CD14-positive monocyte (primary cell): ENCODE data around the gene RHPN2. TPM values are rescaled to one million over a fixed set of nuclear protein-coding genes. Genes with fewer than 3 reads are reported as not detected.
A peak's percentile ranks its signal among the peaks of the same experiment; 100 is the strongest.

Source experiments
- DNase-seq, 3 donors: peaks; one replicate each; pipeline ENCODE4 v3.0.0-alpha.2; 2011 to 2022
- H2AFZ ChIP-seq: 2 replicates; pipeline ENCODE4 v1.6.0; 2012; ENCODE audit warnings: mild to moderate bottlenecking, low read depth, low read length, inconsistent platforms; ENCODE audit not compliant: insufficient read depth, poor library complexity, severe bottlenecking
- H3K27ac ChIP-seq, 2 donors: 1 replicate in 1 of 2; 2 replicates in 1 of 2; pipeline ENCODE4 v1.5.1; 2012 to 2013; ENCODE audit warnings: low read length in 2 of 2, control low read depth in 1 of 2, inconsistent platforms in 1 of 2, low read depth in 1 of 2, mild to moderate bottlenecking in 1 of 2
- H3K27me3 ChIP-seq, 2 donors: one replicate each; pipeline versions ENCODE4 v1.6.0 to v1.6.1; 2011 to 2013; ENCODE audit warnings: low read length in 2 of 2; ENCODE audit not compliant: control insufficient read depth in 2 of 2, insufficient read depth in 2 of 2
- H3K36me3 ChIP-seq, 2 donors: replicated peaks in 1 of 2; 1 replicate in 1 of 2; 2 replicates in 1 of 2; pipeline versions ENCODE4 v1.5.1 to v1.6.1; 2012 to 2013; ENCODE audit warnings: low read length in 2 of 2, control low read depth in 1 of 2, inconsistent platforms in 1 of 2, mild to moderate bottlenecking in 1 of 2; ENCODE audit not compliant: insufficient read depth in 2 of 2, control insufficient read depth in 1 of 2
- H3K4me1 ChIP-seq, 2 donors: 1 replicate in 1 of 2; 2 replicates in 1 of 2; pipeline versions ENCODE4 v1.5.1 to v1.6.1; 2012 to 2013; ENCODE audit warnings: low read length in 2 of 2, control low read depth in 1 of 2, inconsistent platforms in 1 of 2, mild to moderate bottlenecking in 1 of 2, moderate library complexity in 1 of 2; ENCODE audit not compliant: insufficient read depth in 2 of 2, control insufficient read depth in 1 of 2
- H3K4me2 ChIP-seq: replicated peaks from 2 replicates; pipeline ENCODE3; 2012; ENCODE audit warnings: low read length, moderate library complexity, mild to moderate bottlenecking; ENCODE audit not compliant: poor library complexity, severe bottlenecking; ENCODE audit errors: extremely low read depth
- H3K4me3 ChIP-seq, 3 experiments: fragments of 200-600 bp in 1 of 3; sonication (generic) in 1 of 3; replicated peaks in 1 of 3; 1 replicate in 2 of 3; 2 replicates in 1 of 3; pipeline ENCODE4 v1.5.1; 2011 to 2013; ENCODE audit warnings: low read length in 3 of 3, mild to moderate bottlenecking in 3 of 3, control low read depth in 2 of 3, low read depth in 2 of 3, inconsistent platforms in 1 of 3, moderate library complexity in 1 of 3
- H3K79me2 ChIP-seq: 2 replicates; pipeline ENCODE4 v1.6.0; 2012; ENCODE audit warnings: mild to moderate bottlenecking, control low read depth, inconsistent platforms, low read length, moderate library complexity; ENCODE audit not compliant: insufficient read depth
- H3K9ac ChIP-seq: 2 replicates; pipeline ENCODE4 v1.6.0; 2017; ENCODE audit warnings: low read length, mild to moderate bottlenecking; ENCODE audit not compliant: insufficient read depth, poor library complexity, severe bottlenecking
- H3K9me3 ChIP-seq, 2 donors: replicated peaks in 1 of 2; 1 replicate in 1 of 2; 2 replicates in 1 of 2; pipeline versions ENCODE4 v1.5.1 to v1.6.1; 2012 to 2013; ENCODE audit warnings: low read length in 2 of 2, control low read depth in 1 of 2; ENCODE audit not compliant: control insufficient read depth in 1 of 2, insufficient read depth in 1 of 2
- H4K20me1 ChIP-seq: 2 replicates; pipeline ENCODE4 v1.6.0; 2012; ENCODE audit warnings: mild to moderate bottlenecking, low read length, control low read depth, moderate library complexity; ENCODE audit not compliant: insufficient read depth
- H3K27ac Mint-ChIP-seq, 7 donors: one replicate each; pipeline ENCODE4 v1.8.0; 2020; ENCODE audit warnings: mild to moderate bottlenecking in 7 of 7, mixed read lengths in 7 of 7, moderate library complexity in 6 of 7, inconsistent platforms in 2 of 7
- H3K27me3 Mint-ChIP-seq, 3 donors: one replicate each; pipeline ENCODE4 v1.8.0; 2021 to 2022; ENCODE audit warnings: low read depth in 3 of 3, mild to moderate bottlenecking in 3 of 3, mixed read lengths in 3 of 3, moderate library complexity in 3 of 3, inconsistent platforms in 1 of 3
- H3K36me3 Mint-ChIP-seq, 2 donors: one replicate each; pipeline ENCODE4 v1.8.0; 2020; ENCODE audit warnings: mixed read lengths in 2 of 2, inconsistent platforms in 1 of 2, mild to moderate bottlenecking in 1 of 2
- H3K4me1 Mint-ChIP-seq: one replicate; pipeline ENCODE4 v1.8.0; 2020; ENCODE audit warnings: mild to moderate bottlenecking, mixed read lengths
- H3K4me3 Mint-ChIP-seq, 2 donors: one replicate each; pipeline ENCODE4 v1.8.0; 2020; ENCODE audit warnings: mild to moderate bottlenecking in 2 of 2, mixed read lengths in 2 of 2, moderate library complexity in 1 of 2
- H3K9me3 Mint-ChIP-seq, 7 donors: one replicate each; pipeline ENCODE4 v1.8.0; 2020 to 2022; ENCODE audit warnings: mixed read lengths in 7 of 7, mild to moderate bottlenecking in 6 of 7, moderate library complexity in 6 of 7, inconsistent platforms in 2 of 7
- CTCF ChIP-seq: fragments of 200-600 bp; IDR thresholded peaks from one replicate; pipeline ENCODE4 v1.8.0; 2022; ENCODE audit warnings: antibody characterized with exemption, mild to moderate bottlenecking
- WGBS: methylation state at CpG from one replicate; pipeline ENCODE4 v1.1.5; 2013; ENCODE audit warnings: missing lambda C conversion rate; ENCODE audit not compliant: insufficient coverage; 5-methylcytosine and 5-hydroxymethylcytosine counted together
- intact Hi-C, 2 donors: fragments of 100-400 bp; cut with micrococcal nuclease; formaldehyde crosslinking; loops; one replicate each; pipeline versions ENCODE4 v1.15.0 to v1.15.1; 2023
- polyA plus RNA-seq, 3 donors: library from polyadenylated mRNA; depleted of rRNA in 1 of 3; unstranded in 2 of 3; stranded (reverse) in 1 of 3; fragments of 300-500 nt in 2 of 3; fragments of >200 nt in 1 of 3; fragmentation: Illumina TruSeq in 2 of 3; gene quantifications; 1 replicate in 2 of 3; 2 replicates in 1 of 3; pipeline ENCODE4 v1.2.3, GENCODE V29; 2012 to 2021

Gene RHPN2
- polyA plus RNA-seq, 3 donors = 0.16 to 0.93 (median 0.51) TPM

DNA sequence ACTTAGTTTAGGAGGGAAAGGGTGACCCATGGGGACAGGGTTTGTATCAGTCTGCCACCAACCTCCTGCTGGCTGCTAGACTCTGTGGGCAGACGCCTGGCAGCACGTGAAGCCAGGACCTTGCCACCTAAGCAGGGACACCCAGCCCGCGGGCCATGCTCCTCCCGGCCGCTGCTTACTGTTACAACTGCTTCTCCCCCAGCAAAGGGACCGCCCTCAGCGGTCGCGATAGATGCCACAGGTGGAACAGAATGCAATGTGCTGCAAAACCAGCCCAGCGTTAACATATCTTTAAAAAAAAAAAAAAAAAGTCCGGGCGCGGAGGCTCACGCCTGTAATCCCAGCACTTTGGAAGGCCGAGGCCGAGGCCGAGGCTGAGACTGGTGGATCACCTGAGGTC lies 1.9 kb upstream of the RHPN2 start:
- no peaks in the 10 kb centered on the region for H4K20me1 ChIP-seq
- no peak for TF ChIP-seq CTCF
- intact Hi-C loops = no loop called here
- no peaks in the 10 kb centered on the region for H3K36me3 ChIP-seq
- DNase-seq = no peak
- H2AFZ ChIP-seq = no peak overlapping the region
- peaks cover 28 to 65% (median 57%) of the 10 kb centered on the region in 3 donors for H3K27me3 Mint-ChIP-seq
- no peak overlapping the region for H3K27ac Mint-ChIP-seq
- no peak overlapping the region for H3K27ac ChIP-seq
- WGBS = 89% methylated on average over 9 of the region's 18 CpGs
- H3K4me1 ChIP-seq = peaks cover 0 to 3% of the 10 kb centered on the region in 2 donors
- no peak overlapping the region for H3K4me2 ChIP-seq
- H3K4me3 ChIP-seq = no peak overlapping the region
- no peak overlapping the region for H3K9ac ChIP-seq
- H3K9me3 Mint-ChIP-seq = peaks cover 0 to 11% (median 6%) of the 10 kb centered on the region in 7 donors
- H3K36me3 Mint-ChIP-seq = no peaks in the 10 kb centered on the region
- H3K79me2 ChIP-seq = no peaks in the 10 kb centered on the region
- H3K9me3 ChIP-seq = peaks cover 5% of the 10 kb centered on the region in 2 donors
- peak overlapping the region in 1 of 2 donors; percentile 78 for H3K4me3 Mint-ChIP-seq
- H3K27me3 ChIP-seq = peaks cover 14 to 34% of the 10 kb centered on the region in 2 donors
- peaks cover 4% of the 10 kb centered on the region for H3K4me1 Mint-ChIP-seq

DNA sequence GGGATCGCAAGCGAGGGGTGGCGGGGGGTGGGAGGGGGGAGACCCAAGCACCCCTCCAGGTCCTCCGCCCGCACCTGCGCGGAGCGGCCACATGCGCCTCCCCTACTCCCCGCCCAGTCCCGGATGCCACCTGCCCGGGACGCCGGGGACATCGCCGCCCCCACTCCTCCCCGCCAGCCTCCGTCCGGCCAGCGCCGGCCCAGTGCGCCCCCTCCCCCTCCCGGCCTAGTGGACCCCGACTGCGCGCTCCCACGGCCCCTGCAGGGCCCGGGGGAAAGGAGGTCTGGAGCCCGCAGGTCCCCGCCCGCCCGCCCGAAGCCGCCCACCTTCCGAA lies 263 bp downstream of the RHPN2 start:
- Histone ChIP-seq H3K36me3 (no peaks in the 10 kb centered on the region), H3K4me2 (no peak overlapping the region), H3K9ac (no peak overlapping the region), H3K4me1 (peaks cover 0 to 3% of the 10 kb centered on the region in 2 donors), H3K4me3 (no peak overlapping the region), H3K9me3 (peaks cover 5% of the 10 kb centered on the region in 2 donors), H3K27me3 (peaks cover 14 to 34% of the 10 kb centered on the region in 2 donors), H3K79me2 (no peaks in the 10 kb centered on the region), H2AFZ (no peak overlapping the region), H3K27ac (no peak overlapping the region), H4K20me1 (no peaks in the 10 kb centered on the region)
- Mint-ChIP-seq H3K4me1 (peaks cover 4% of the 10 kb centered on the region), H3K4me3 (peak overlapping the region in 1 of 2 donors; percentile 83), H3K27ac (no peak overlapping the region), H3K27me3 (peaks cover 35 to 69% (median 61%) of the 10 kb centered on the region in 3 donors), H3K36me3 (no peaks in the 10 kb centered on the region), H3K9me3 (peaks cover 0 to 11% (median 6%) of the 10 kb centered on the region in 7 donors)
- no peak for DNase-seq
- no peak for TF ChIP-seq CTCF
- 0% methylated on average over 14 of the region's 35 CpGs for WGBS
- intact Hi-C loops = no loop called here
